NCI-H2196 (cell line): ENCODE measurements around the gene USP5.

ENCODE experiments used
- DNase-seq: peaks from one replicate; lab custom pipeline; 2025; ENCODE audit not compliant: unreplicated experiment; lab: John Stamatoyannopoulos, UW

Gene USP5

GRCh38 chr12:6851921-6852650 is at the start of gene USP5:
Gene USP5 (plus strand): TSS chr12:6852150. CDS start chr12:6852180, 30 bp downstream.
- peak; percentile 93 for DNase-seq

- no peak for DNase-seq
Measured at GRCh38 chr12:6807170-6807569, 44.8 kb upstream of the USP5 start.

- no peak for DNase-seq
Measured at GRCh38 chr12:6809056-6809455, 42.9 kb upstream of the USP5 start.

- no peak for DNase-seq
Measured at GRCh38 chr12:6810758-6811157, 41.2 kb upstream of the USP5 start.

- DNase-seq, result no peak
Measured at GRCh38 chr12:6813363-6813762, 38.6 kb upstream of the USP5 start.

- no peak for DNase-seq
Measured at GRCh38 chr12:6816598-6816997, 35.4 kb upstream of the USP5 start.

GRCh38 chr12:6817098-6817497 is 34.9 kb upstream of the USP5 start:
- no peak for DNase-seq

GRCh38 chr12:6817662-6818157 is 34.2 kb upstream of the USP5 start:
- DNase-seq, result no peak

GRCh38 chr12:6818222-6818621 is 33.7 kb upstream of the USP5 start:
- DNase-seq, result peak; percentile 23

GRCh38 chr12:6818645-6819044 is 33.3 kb upstream of the USP5 start:
- DNase-seq, result no peak

GRCh38 chr12:6819106-6820030 is 32.6 kb upstream of the USP5 start:
- DNase-seq, result no peak

- no peak for DNase-seq
Measured at GRCh38 chr12:6820166-6820565, 31.8 kb upstream of the USP5 start.

GRCh38 chr12:6821591-6822425 is 30.1 kb upstream of the USP5 start, which contains the start of gene GPR162:
Gene GPR162 (plus strand): TSS chr12:6821821. CDS start chr12:6823899, 2,078 bp downstream.
- peak; percentile 26 for DNase-seq

- DNase-seq, result no peak
Measured at GRCh38 chr12:6822426-6823135, 29.4 kb upstream of the USP5 start.

- no peak for DNase-seq
Measured at GRCh38 chr12:6823182-6824084, 28.5 kb upstream of the USP5 start.

GRCh38 chr12:6824085-6824775 is 27.7 kb upstream of the USP5 start:
- DNase-seq, result no peak

GRCh38 chr12:6824901-6825381 is 27.0 kb upstream of the USP5 start:
- no peak for DNase-seq

GRCh38 chr12:6825398-6826124 is 26.4 kb upstream of the USP5 start:
- DNase-seq, result peak; percentile 75
